Mucosa of descending colon (tissue), 3 donors: ENCODE results near the gene AMIGO1. TPM values are rescaled to one million over a fixed set of nuclear protein-coding genes. Genes with fewer than 3 reads are reported as not detected.

Source experiments
- ATAC-seq: fragments of 200-7000 bp; cut with Tn5 transposase; one replicate; pipeline ENCODE4 v1.9.1; 2020; ENCODE audit warnings: mild to moderate bottlenecking, moderate library complexity
- DNase-seq, 3 donors: peaks; one replicate each; pipeline ENCODE4 v3.0.0-alpha.2; 2020
- H3K36me3 ChIP-seq: fragments of 200-600 bp; one replicate; pipeline ENCODE4 v1.8.0; 2021; ENCODE audit warnings: low read depth, mild to moderate bottlenecking
- H3K4me1 ChIP-seq: fragments of 200-600 bp; one replicate; pipeline ENCODE4 v1.8.0; 2021; ENCODE audit warnings: low read depth, mild to moderate bottlenecking
- H3K4me3 ChIP-seq: fragments of 200-600 bp; one replicate; pipeline ENCODE4 v1.8.0; 2021; ENCODE audit warnings: mild to moderate bottlenecking
- H3K9me3 ChIP-seq: fragments of 200-600 bp; one replicate; pipeline ENCODE4 v1.8.0; 2021; ENCODE audit warnings: mild to moderate bottlenecking
- CTCF ChIP-seq: fragments of 200-600 bp; IDR thresholded peaks from one replicate; pipeline ENCODE4 v1.8.0; 2022; ENCODE audit warnings: antibody characterized with exemption, mild to moderate bottlenecking
- intact Hi-C, 2 donors: fragments of 100-400 bp; cut with DNase I in 1 of 2; cut with micrococcal nuclease in 1 of 2; formaldehyde crosslinking; loops; one replicate each; pipeline versions ENCODE4 v1.11.0 to v1.11.1; 2022; cut with DNase I, micrococcal nuclease
- total RNA-seq, 3 donors: library from RNA; stranded (reverse); fragmentation: NEBNext Ultra II Directional in 2 of 3; extraction: Animal tissue kit (Norgen Biotek cat#: 25700) in 2 of 3; gene quantifications; one replicate each; pipeline versions ENCODE4 v1.2.1 to v1.2.4, GENCODE V29; 2021 to 2023
- donor health status: DM: no; HTN: no; CAD: no; lungs with moderate emphysema.
- donor health status: DM: no; HTN: no; CAD: no.
- donor health status: DM: no; HTN: yes; CAD: no.

AMIGO1 gene
- total RNA-seq, 3 donors from 2014 or later: 2.2 to 9.9 (median 3.9) TPM

- TF ChIP-seq CTCF: no peak
- Histone ChIP-seq H3K4me1 (peaks cover 43% of the 10 kb centered on the region), H3K9me3 (no peaks in the 10 kb centered on the region), H3K36me3 (no peaks in the 10 kb centered on the region), H3K4me3 (peak overlapping the region; percentile 65)
- peak; percentile 22 for ATAC-seq
- DNase-seq: peak in 2 of 3 donors; percentile 57 to 61
- intact Hi-C loops: loop anchor here (5.0 to 10.0 kb wide), 4 partner anchors 87 to 437 kb away; partner anchors contain the start of genes AHCYL1 (in 1 of the 2) and EPS8L3 (in 1 of the 2)
Observed at GRCh38 chr1:109547463-109548320, 38.2 kb upstream of the AMIGO1 start.

GRCh38 chr1:109546311-109547109 is 37.0 kb upstream of the AMIGO1 start:
- peaks cover 33% of the 10 kb centered on the region for H3K4me1 ChIP-seq
- intact Hi-C loops: loop anchor here (5.0 to 10.0 kb wide), 4 partner anchors 88 to 438 kb away; partner anchors contain the start of genes AHCYL1 (in 1 of the 2) and EPS8L3 (in 1 of the 2)
- peak; percentile 63 for TF ChIP-seq CTCF
- peak; percentile 81 to 99 (median 87) for DNase-seq
- peak; percentile 78 for ATAC-seq
- H3K4me3 ChIP-seq: no peak overlapping the region
- no peaks in the 10 kb centered on the region for H3K9me3 ChIP-seq
- no peaks in the 10 kb centered on the region for H3K36me3 ChIP-seq

- Histone ChIP-seq H3K4me1 (peaks cover 14% of the 10 kb centered on the region), H3K4me3 (no peak overlapping the region), H3K9me3 (no peaks in the 10 kb centered on the region), H3K36me3 (no peaks in the 10 kb centered on the region)
- intact Hi-C loops: loop anchor here (5.0 to 10.0 kb wide), 4 partner anchors 91 to 441 kb away; partner anchors contain the start of genes AHCYL1 (in 1 of the 2) and EPS8L3 (in 1 of the 2)
- DNase-seq (no peak), ATAC-seq (no peak)
- no peak for TF ChIP-seq CTCF
Observed at GRCh38 chr1:109543988-109544735, 34.6 kb upstream of the AMIGO1 start.

GRCh38 chr1:109543283-109543987 is 33.9 kb upstream of the AMIGO1 start:
- intact Hi-C loops: loop anchor here (5.0 to 10.0 kb wide), 4 partner anchors 91 to 441 kb away; partner anchors contain the start of genes AHCYL1 (in 1 of the 2) and EPS8L3 (in 1 of the 2)
- Histone ChIP-seq H3K9me3 (no peaks in the 10 kb centered on the region), H3K4me1 (peaks cover 14% of the 10 kb centered on the region), H3K4me3 (no peak overlapping the region), H3K36me3 (no peaks in the 10 kb centered on the region)
- DNase-seq (no peak), ATAC-seq (no peak)
- no peak for TF ChIP-seq CTCF
